HepG2 (cell line): ENCODE measurements around the gene ARHGEF1. TPM values are rescaled to one million over a fixed set of nuclear protein-coding genes. Genes with fewer than 3 reads are reported as not detected.

Source experiments
- CCAR2 ChIP-seq: fragments of 200-400 bp; formaldehyde crosslinking; optimal IDR thresholded peaks from 2 replicates; pipeline ENCODE3; 2018; ENCODE audit warnings: low read depth, mild to moderate bottlenecking, low read length, moderate library complexity
- MTA1 ChIP-seq: sonication (generic); formaldehyde crosslinking; IDR thresholded peaks from 2 replicates; pipeline ENCODE4 v1.4.0; 2020; ENCODE audit warnings: missing genetic modification reagents, mild to moderate bottlenecking, borderline replicate concordance
- TOPORS ChIP-seq: sonication (generic); formaldehyde crosslinking; IDR thresholded peaks from 2 replicates; pipeline ENCODE4 v1.8.0; 2023; ENCODE audit warnings: mild to moderate bottlenecking, missing genetic modification reagents
- ZBTB8A ChIP-seq: sonication (generic); formaldehyde crosslinking; IDR thresholded peaks from 2 replicates; pipeline ENCODE4 v1.4.0; 2020; ENCODE audit warnings: mild to moderate bottlenecking, low read depth, missing genetic modification reagents, borderline replicate concordance
- ZKSCAN1 ChIP-seq: fragments of 150-350 bp; IDR thresholded peaks from 2 replicates; pipeline ENCODE4 v1.6.1; 2014; ENCODE audit warnings: low read length
- ZNF124 ChIP-seq: sonication (generic); formaldehyde crosslinking; IDR thresholded peaks from 2 replicates; pipeline ENCODE4 v1.4.0; 2020; ENCODE audit warnings: missing genetic modification reagents
- ZNF225 ChIP-seq: sonication (generic); formaldehyde crosslinking; IDR thresholded peaks from 2 replicates; pipeline ENCODE4 v1.4.0; 2020; ENCODE audit warnings: mild to moderate bottlenecking, missing genetic modification reagents
- ZNF337 ChIP-seq: sonication (generic); formaldehyde crosslinking; IDR thresholded peaks from 2 replicates; pipeline ENCODE4 v1.5.1; 2020; ENCODE audit warnings: missing genetic modification reagents, low read depth, mild to moderate bottlenecking, borderline replicate concordance
- ZNF598 ChIP-seq: sonication (generic); formaldehyde crosslinking; IDR thresholded peaks from 2 replicates; pipeline ENCODE4 v1.5.1; 2020; ENCODE audit warnings: mild to moderate bottlenecking, missing genetic modification reagents, borderline replicate concordance
- ZNF713 ChIP-seq: sonication (generic); formaldehyde crosslinking; IDR thresholded peaks from 2 replicates; pipeline ENCODE4 v1.4.0; 2020; ENCODE audit warnings: mild to moderate bottlenecking, missing genetic modification reagents
- polyA plus RNA-seq, 8 experiments: library from polyadenylated mRNA; depleted of rRNA in 3 of 8; stranded (reverse) in 7 of 8; unstranded in 1 of 8; fragments of >200 nt; fragmentation: Illumina TruSeq in 4 of 8; extraction: Trizol in 4 of 8; gene quantifications; 2 replicates each; pipeline versions ENCODE4 v1.2.1 to v1.2.3, GENCODE V29; 2011 to 2016; ENCODE audit warnings: low read depth in 4 of 8, missing spikeins in 1 of 8, mixed read lengths in 1 of 8; ENCODE audit not compliant: insufficient read depth in 1 of 8
- total RNA-seq, 5 experiments: library from RNA; depleted of rRNA; stranded (reverse); fragments of >200 nt; fragmentation: Illumina TruSeq; extraction: Trizol; gene quantifications; 2 replicates each; pipeline ENCODE4 v1.2.3, GENCODE V29; 2016; ENCODE audit warnings: low read depth in 1 of 5
- TF ChIP-seq, protein P1 (sequence below): sonication (generic); formaldehyde crosslinking; IDR thresholded peaks from 2 replicates; pipeline ENCODE4 v1.4.0; 2020; ENCODE audit warnings: missing genetic modification reagents
- TF ChIP-seq, protein P2 (sequence below): sonication (generic); formaldehyde crosslinking; IDR thresholded peaks from 2 replicates; pipeline ENCODE4 v1.8.1; 2023; ENCODE audit warnings: missing genetic modification reagents, inconsistent platforms, borderline replicate concordance
- TF ChIP-seq, protein P3 (sequence below): sonication (generic); formaldehyde crosslinking; conservative IDR thresholded peaks from 2 replicates; pipeline ENCODE4 v1.8.1; 2023; ENCODE audit warnings: missing genetic modification reagents
- TF ChIP-seq, protein P4 (sequence below): sonication (generic); formaldehyde crosslinking; IDR thresholded peaks from 2 replicates; pipeline ENCODE4 v1.5.0; 2020; ENCODE audit warnings: missing genetic modification reagents

ARHGEF1 gene
- total and polyA plus RNA-seq, 2 of the 13 experiments (the other 11 are each of a cell fraction or from before 2014, with no cell fraction given): 33.7 to 34.7 TPM

DNA sequence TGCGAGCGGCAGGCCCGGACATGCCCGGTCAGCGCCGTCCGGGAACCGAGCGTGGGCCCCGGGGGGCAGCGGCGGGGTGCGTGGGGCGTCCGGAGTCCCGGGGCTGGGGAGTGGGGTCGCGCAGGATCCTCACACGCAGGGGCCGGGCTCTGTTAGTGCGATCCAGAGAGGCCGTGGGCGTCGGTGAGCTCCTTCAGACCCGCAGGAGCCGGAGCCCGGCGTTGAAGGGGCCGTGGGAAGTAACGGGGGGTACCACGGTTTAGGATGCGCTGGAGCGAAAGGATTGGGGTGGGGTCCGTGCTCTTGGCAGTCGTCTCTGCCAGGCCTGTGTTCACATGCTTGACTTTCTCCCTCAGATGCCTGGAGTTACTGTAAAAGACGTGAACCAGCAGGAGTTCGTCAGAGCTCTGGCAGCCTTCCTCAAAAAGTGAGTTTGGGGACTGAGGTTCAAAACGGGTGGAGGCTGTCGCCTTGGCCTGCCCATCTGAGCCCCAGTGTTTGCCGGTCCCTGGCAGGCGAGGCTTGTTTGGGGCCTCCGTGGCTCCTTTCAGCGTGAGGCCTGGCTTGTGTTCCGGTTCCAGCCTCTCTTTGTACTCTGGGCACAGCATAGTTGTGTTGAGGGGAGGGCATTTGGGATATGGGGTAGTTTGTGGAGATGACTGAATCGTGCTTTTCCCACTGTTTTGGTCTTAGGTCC lies 22.4 kb upstream of the ARHGEF1 start (continued):
- TF ChIP-seq, protein P1, sequence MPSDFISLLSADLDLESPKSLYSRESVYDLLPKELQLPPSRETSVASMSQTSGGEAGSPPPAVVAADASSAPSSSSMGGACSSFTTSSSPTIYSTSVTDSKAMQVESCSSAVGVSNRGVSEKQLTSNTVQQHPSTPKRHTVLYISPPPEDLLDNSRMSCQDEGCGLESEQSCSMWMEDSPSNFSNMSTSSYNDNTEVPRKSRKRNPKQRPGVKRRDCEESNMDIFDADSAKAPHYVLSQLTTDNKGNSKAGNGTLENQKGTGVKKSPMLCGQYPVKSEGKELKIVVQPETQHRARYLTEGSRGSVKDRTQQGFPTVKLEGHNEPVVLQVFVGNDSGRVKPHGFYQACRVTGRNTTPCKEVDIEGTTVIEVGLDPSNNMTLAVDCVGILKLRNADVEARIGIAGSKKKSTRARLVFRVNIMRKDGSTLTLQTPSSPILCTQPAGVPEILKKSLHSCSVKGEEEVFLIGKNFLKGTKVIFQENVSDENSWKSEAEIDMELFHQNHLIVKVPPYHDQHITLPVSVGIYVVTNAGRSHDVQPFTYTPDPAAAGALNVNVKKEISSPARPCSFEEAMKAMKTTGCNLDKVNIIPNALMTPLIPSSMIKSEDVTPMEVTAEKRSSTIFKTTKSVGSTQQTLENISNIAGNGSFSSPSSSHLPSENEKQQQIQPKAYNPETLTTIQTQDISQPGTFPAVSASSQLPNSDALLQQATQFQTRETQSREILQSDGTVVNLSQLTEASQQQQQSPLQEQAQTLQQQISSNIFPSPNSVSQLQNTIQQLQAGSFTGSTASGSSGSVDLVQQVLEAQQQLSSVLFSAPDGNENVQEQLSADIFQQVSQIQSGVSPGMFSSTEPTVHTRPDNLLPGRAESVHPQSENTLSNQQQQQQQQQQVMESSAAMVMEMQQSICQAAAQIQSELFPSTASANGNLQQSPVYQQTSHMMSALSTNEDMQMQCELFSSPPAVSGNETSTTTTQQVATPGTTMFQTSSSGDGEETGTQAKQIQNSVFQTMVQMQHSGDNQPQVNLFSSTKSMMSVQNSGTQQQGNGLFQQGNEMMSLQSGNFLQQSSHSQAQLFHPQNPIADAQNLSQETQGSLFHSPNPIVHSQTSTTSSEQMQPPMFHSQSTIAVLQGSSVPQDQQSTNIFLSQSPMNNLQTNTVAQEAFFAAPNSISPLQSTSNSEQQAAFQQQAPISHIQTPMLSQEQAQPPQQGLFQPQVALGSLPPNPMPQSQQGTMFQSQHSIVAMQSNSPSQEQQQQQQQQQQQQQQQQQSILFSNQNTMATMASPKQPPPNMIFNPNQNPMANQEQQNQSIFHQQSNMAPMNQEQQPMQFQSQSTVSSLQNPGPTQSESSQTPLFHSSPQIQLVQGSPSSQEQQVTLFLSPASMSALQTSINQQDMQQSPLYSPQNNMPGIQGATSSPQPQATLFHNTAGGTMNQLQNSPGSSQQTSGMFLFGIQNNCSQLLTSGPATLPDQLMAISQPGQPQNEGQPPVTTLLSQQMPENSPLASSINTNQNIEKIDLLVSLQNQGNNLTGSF (CRISPR knock-in tag): no peak
- TF ChIP-seq ZKSCAN1 (no peak), ZNF598 (CRISPR knock-in tag) (0 out of 2 replicates have a peak, but pooled peaks have one; percentile 57), ZNF337 (CRISPR knock-in tag) (no peak), ZNF713 (CRISPR knock-in tag) (no peak), CCAR2 (no peak), ZBTB8A (CRISPR knock-in tag) (no peak), MTA1 (no peak), ZNF124 (CRISPR knock-in tag) (no peak), ZNF225 (CRISPR knock-in tag) (peak; percentile 56; the same call in 1 of the 2 replicates), TOPORS (no peak)
- TF ChIP-seq, protein P2, sequence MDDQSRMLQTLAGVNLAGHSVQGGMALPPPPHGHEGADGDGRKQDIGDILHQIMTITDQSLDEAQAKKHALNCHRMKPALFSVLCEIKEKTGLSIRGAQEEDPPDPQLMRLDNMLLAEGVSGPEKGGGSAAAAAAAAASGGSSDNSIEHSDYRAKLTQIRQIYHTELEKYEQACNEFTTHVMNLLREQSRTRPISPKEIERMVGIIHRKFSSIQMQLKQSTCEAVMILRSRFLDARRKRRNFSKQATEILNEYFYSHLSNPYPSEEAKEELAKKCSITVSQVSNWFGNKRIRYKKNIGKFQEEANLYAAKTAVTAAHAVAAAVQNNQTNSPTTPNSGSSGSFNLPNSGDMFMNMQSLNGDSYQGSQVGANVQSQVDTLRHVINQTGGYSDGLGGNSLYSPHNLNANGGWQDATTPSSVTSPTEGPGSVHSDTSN (CRISPR knock-in tag): no peak
- TF ChIP-seq, protein P3, sequence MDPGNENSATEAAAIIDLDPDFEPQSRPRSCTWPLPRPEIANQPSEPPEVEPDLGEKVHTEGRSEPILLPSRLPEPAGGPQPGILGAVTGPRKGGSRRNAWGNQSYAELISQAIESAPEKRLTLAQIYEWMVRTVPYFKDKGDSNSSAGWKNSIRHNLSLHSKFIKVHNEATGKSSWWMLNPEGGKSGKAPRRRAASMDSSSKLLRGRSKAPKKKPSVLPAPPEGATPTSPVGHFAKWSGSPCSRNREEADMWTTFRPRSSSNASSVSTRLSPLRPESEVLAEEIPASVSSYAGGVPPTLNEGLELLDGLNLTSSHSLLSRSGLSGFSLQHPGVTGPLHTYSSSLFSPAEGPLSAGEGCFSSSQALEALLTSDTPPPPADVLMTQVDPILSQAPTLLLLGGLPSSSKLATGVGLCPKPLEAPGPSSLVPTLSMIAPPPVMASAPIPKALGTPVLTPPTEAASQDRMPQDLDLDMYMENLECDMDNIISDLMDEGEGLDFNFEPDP (CRISPR knock-in tag): 0 out of 2 replicates have a peak, but pooled peaks have one; percentile 13
- TF ChIP-seq, protein P4, sequence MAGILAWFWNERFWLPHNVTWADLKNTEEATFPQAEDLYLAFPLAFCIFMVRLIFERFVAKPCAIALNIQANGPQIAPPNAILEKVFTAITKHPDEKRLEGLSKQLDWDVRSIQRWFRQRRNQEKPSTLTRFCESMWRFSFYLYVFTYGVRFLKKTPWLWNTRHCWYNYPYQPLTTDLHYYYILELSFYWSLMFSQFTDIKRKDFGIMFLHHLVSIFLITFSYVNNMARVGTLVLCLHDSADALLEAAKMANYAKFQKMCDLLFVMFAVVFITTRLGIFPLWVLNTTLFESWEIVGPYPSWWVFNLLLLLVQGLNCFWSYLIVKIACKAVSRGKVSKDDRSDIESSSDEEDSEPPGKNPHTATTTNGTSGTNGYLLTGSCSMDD (CRISPR knock-in tag): no peak
